Measurements from ENCODE around the gene GUCY1B1. TPM values are rescaled to one million over a fixed set of nuclear protein-coding genes. Genes with fewer than 3 reads are reported as not detected.

GUCY1B1 gene
- polyA plus RNA-seq, 1 donor (not counting 4 experiments of a cell fraction or from before 2014, with no cell fraction given): 0.05 TPM

GRCh38 chr4:155722816-155723499 lies 35.9 kb upstream of the GUCY1B1 start:
- H3K4me2 ChIP-seq (ENCODE audit: control insufficient read depth, extremely low read depth, insufficient read depth, low read depth, low read length): no peak overlapping the region
- H4K20me1 ChIP-seq (ENCODE audit: control insufficient read depth, extremely low read depth, insufficient read depth, low read length): no peaks in the 10 kb centered on the region
- no peak overlapping the region for H2AFZ ChIP-seq (ENCODE audit: control insufficient read depth, low read length)
- no peak overlapping the region for H3K4me3 ChIP-seq (ENCODE audit: control insufficient read depth in 2 of 3, extremely low read depth in 1 of 3, insufficient read depth in 2 of 3, low read depth in 1 of 3, low read length in 3 of 3)
- no peak overlapping the region for H3K27ac ChIP-seq (ENCODE audit: control insufficient read depth, insufficient read depth, low read length)
- H3K9me3 ChIP-seq (ENCODE audit: control insufficient read depth, low read depth, low read length): no peaks in the 10 kb centered on the region
- no peaks in the 10 kb centered on the region for H3K79me2 ChIP-seq (ENCODE audit: control insufficient read depth, insufficient read depth, low read length)
- H3K9me1 ChIP-seq (ENCODE audit: control insufficient read depth, extremely low read depth, insufficient read depth, low read length): no peaks in the 10 kb centered on the region
- dilution Hi-C loops (cut with MboI; ENCODE audit: extremely low pct_ligation_motif_present, low sequenced_read_pairs): no loop called here
- no peaks in the 10 kb centered on the region for H3K27me3 ChIP-seq (ENCODE audit: control insufficient read depth, extremely low read depth, insufficient read depth, low read length)
- TF ChIP-seq EZH2 (IDR thresholded peaks at IDR 0.05; ENCODE audit: low read length): no peak
- no peak for TF ChIP-seq CTCF (optimal IDR thresholded peaks at IDR 0.05 in 1 of 3, IDR thresholded peaks at IDR 0.05 in 1 of 3, conservative IDR thresholded peaks at IDR 0.05 in 1 of 3; ENCODE audit: extremely low read depth in 1 of 3, insufficient read depth in 2 of 3, low read length in 3 of 3)
- no peak for DNase-seq (ENCODE audit: low read depth, low spot score)
- H3K9ac ChIP-seq (ENCODE audit: control insufficient read depth, extremely low read depth, insufficient read depth, low read length): no peak overlapping the region
- no peak for FAIRE-seq
- no peaks in the 10 kb centered on the region for H3K4me1 ChIP-seq (ENCODE audit: control insufficient read depth, extremely low read depth, insufficient read depth, low read length)
- no peaks in the 10 kb centered on the region for H3K36me3 ChIP-seq (ENCODE audit: control insufficient read depth in 2 of 2, extremely low read depth in 1 of 2, insufficient read depth in 2 of 2, low read length in 2 of 2)

DNA sequence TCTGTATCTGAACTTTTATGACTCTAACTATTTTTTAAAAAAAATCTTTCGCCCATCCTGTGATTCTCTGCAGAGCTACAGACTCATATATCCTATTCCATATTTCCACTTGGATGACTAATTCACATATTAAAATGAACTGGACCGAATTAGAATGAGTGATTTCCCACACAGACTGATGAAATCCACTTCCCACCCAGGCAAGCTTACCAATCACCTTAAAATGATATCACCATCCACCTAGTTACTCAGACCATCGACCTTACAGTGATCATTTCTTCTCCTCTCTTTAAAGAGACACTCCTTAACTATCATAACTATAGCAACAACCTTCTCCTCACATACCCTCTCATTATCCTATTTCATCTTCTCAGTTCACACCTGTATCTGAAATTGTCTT lies 34.1 kb upstream of the GUCY1B1 start:
- FAIRE-seq (no peak), DNase-seq (ENCODE audit: low read depth, low spot score) (no peak)
- Histone ChIP-seq H3K79me2 (ENCODE audit: control insufficient read depth, insufficient read depth, low read length) (no peaks in the 10 kb centered on the region), H3K36me3 (ENCODE audit: control insufficient read depth in 2 of 2, extremely low read depth in 1 of 2, insufficient read depth in 2 of 2, low read length in 2 of 2) (no peaks in the 10 kb centered on the region), H3K27ac (ENCODE audit: control insufficient read depth, insufficient read depth, low read length) (no peak overlapping the region), H3K4me2 (ENCODE audit: control insufficient read depth, extremely low read depth, insufficient read depth, low read depth, low read length) (no peak overlapping the region), H3K9me1 (ENCODE audit: control insufficient read depth, extremely low read depth, insufficient read depth, low read length) (no peaks in the 10 kb centered on the region), H2AFZ (ENCODE audit: control insufficient read depth, low read length) (no peak overlapping the region), H3K4me3 (ENCODE audit: control insufficient read depth in 2 of 3, extremely low read depth in 1 of 3, insufficient read depth in 2 of 3, low read depth in 1 of 3, low read length in 3 of 3) (no peak overlapping the region), H3K27me3 (ENCODE audit: control insufficient read depth, extremely low read depth, insufficient read depth, low read length) (no peaks in the 10 kb centered on the region), H3K9ac (ENCODE audit: control insufficient read depth, extremely low read depth, insufficient read depth, low read length) (no peak overlapping the region), H3K9me3 (ENCODE audit: control insufficient read depth, low read depth, low read length) (no peaks in the 10 kb centered on the region), H3K4me1 (ENCODE audit: control insufficient read depth, extremely low read depth, insufficient read depth, low read length) (no peaks in the 10 kb centered on the region), H4K20me1 (ENCODE audit: control insufficient read depth, extremely low read depth, insufficient read depth, low read length) (no peaks in the 10 kb centered on the region)
- TF ChIP-seq CTCF (optimal IDR thresholded peaks at IDR 0.05 in 1 of 3, IDR thresholded peaks at IDR 0.05 in 1 of 3, conservative IDR thresholded peaks at IDR 0.05 in 1 of 3; ENCODE audit: extremely low read depth in 1 of 3, insufficient read depth in 2 of 3, low read length in 3 of 3) (no peak), EZH2 (IDR thresholded peaks at IDR 0.05; ENCODE audit: low read length) (no peak)
- dilution Hi-C loops (cut with MboI; ENCODE audit: extremely low pct_ligation_motif_present, low sequenced_read_pairs): no loop called here
